Endodermal cell (in vitro differentiated cells): ENCODE measurements around the gene SAMD11. TPM values are rescaled to one million over a fixed set of nuclear protein-coding genes. Genes with fewer than 3 reads are reported as not detected.

Experiments
- DNase-seq: peaks from one replicate; pipeline ENCODE4 v3.0.0-alpha.2; 2017
- H3K27ac ChIP-seq: 2 replicates; pipeline ENCODE4 v1.5.1; 2013; ENCODE audit warnings: mild to moderate bottlenecking, low read depth, low read length, moderate library complexity
- H3K27me3 ChIP-seq: 2 replicates; pipeline ENCODE4 v1.6.1; 2013; ENCODE audit warnings: mild to moderate bottlenecking, low read length, moderate library complexity; ENCODE audit not compliant: insufficient read depth, control insufficient read depth, poor library complexity, severe bottlenecking
- H3K36me3 ChIP-seq: 2 replicates; pipeline ENCODE4 v1.7.0; 2013; ENCODE audit warnings: mild to moderate bottlenecking, low read length, moderate library complexity; ENCODE audit not compliant: control insufficient read depth, insufficient read depth
- H3K4me1 ChIP-seq: one replicate; pipeline ENCODE4 v1.7.0; 2013; ENCODE audit warnings: low read length; ENCODE audit not compliant: control insufficient read depth, insufficient read depth
- H3K4me3 ChIP-seq: 2 replicates; pipeline ENCODE4 v1.5.1; 2013; ENCODE audit warnings: mild to moderate bottlenecking, low read length, moderate library complexity
- H3K9ac ChIP-seq: 2 replicates; pipeline ENCODE4 v1.6.1; 2013; ENCODE audit warnings: mild to moderate bottlenecking, low read length, moderate library complexity; ENCODE audit not compliant: poor library complexity, severe bottlenecking; ENCODE audit errors: extremely low read depth
- H3K9me3 ChIP-seq: 2 replicates; pipeline ENCODE4 v1.6.1; 2013; ENCODE audit warnings: mild to moderate bottlenecking, low read length, moderate library complexity; ENCODE audit not compliant: control insufficient read depth
- H3K27ac Mint-ChIP-seq: 2 replicates; pipeline ENCODE4 v1.8.0; 2020; ENCODE audit warnings: mixed read lengths
- H3K27me3 Mint-ChIP-seq: 2 replicates; pipeline ENCODE4 v1.8.0; 2021; ENCODE audit warnings: mild to moderate bottlenecking, mixed read lengths; ENCODE audit not compliant: insufficient read depth
- H3K36me3 Mint-ChIP-seq: 2 replicates; pipeline ENCODE4 v1.8.0; 2020; ENCODE audit warnings: low read depth, mixed read lengths
- H3K4me1 Mint-ChIP-seq: 2 replicates; pipeline ENCODE4 v1.8.0; 2020; ENCODE audit warnings: mixed read lengths
- H3K4me3 Mint-ChIP-seq: 2 replicates; pipeline ENCODE4 v1.8.0; 2020; ENCODE audit warnings: mild to moderate bottlenecking, moderate library complexity, mixed read lengths
- H3K9me3 Mint-ChIP-seq: 2 replicates; pipeline ENCODE4 v1.8.0; 2020; ENCODE audit warnings: mild to moderate bottlenecking, mixed read lengths
- CTCF ChIP-seq: fragments of 200-600 bp; sonication (generic); conservative IDR thresholded peaks from 2 replicates; pipeline ENCODE4 v1.5.0; 2021; ENCODE audit warnings: antibody characterized with exemption, mild to moderate bottlenecking
- WGBS, 2 experiments: methylation state at CpG; one replicate each; pipeline versions ENCODE4 v1.1.5 to v1.1.7; 2013; ENCODE audit warnings: missing lambda C conversion rate in 2 of 2, mixed read lengths in 1 of 2; ENCODE audit not compliant: insufficient coverage in 1 of 2, insufficient read length in 1 of 2; 5-methylcytosine and 5-hydroxymethylcytosine counted together
- total RNA-seq, 2 donors: library from RNA; stranded (reverse); fragmentation: NEBNext Ultra II Directional in 1 of 2; extraction: Animal tissue kit (Norgen Biotek cat#: 25700) in 1 of 2; gene quantifications; 2 replicates in 1 of 2; 3 replicates in 1 of 2; pipeline ENCODE4 v1.2.1, GENCODE V29; 2021

Gene SAMD11
- total RNA-seq, 2 donors from 2014 or later = 152 to 156 TPM

DNA sequence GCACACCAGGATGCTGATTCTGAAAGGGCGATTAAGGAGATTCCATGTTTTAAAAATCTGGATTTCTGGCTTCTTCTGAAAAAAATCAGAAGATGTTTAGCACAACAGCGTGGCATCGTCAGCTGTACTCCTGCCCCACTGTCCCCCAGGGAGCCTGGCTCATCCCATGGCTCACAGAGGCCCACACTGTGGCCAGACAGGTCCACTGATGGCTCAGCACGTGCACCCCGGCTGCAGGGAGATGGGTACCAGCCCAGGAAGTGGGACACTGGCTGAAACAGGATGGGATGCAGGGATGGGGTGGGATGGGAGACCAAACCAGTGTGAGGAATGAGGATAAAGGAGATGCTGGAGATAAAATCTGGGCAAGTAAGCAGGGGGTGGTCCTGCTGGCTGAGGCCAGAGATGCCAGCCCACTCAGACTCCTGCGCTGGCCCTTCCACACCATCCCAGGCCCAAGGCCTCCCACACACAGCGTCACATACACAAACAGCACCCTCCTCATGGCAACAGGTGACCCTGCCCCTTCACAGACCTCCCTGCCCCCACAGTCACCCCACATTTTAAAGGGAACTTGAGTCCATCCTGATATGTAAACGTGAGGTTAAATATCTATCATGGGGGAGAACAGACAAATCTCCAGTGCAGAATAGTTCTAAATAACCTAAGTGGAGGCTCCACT lies 23.9 kb upstream of the SAMD11 start:
- H3K27ac Mint-ChIP-seq = no peak overlapping the region
- H3K4me3 Mint-ChIP-seq = no peak overlapping the region
- no peak for TF ChIP-seq CTCF
- Histone ChIP-seq H3K4me1 (no peaks in the 10 kb centered on the region), H3K9me3 (no peaks in the 10 kb centered on the region), H3K27me3 (peaks cover 15% of the 10 kb centered on the region), H3K27ac (no peak overlapping the region), H3K9ac (no peak overlapping the region), H3K36me3 (no peaks in the 10 kb centered on the region), H3K4me3 (no peak overlapping the region)
- H3K4me1 Mint-ChIP-seq = peaks cover 12% of the 10 kb centered on the region
- peaks cover 56% of the 10 kb centered on the region for H3K27me3 Mint-ChIP-seq
- no peaks in the 10 kb centered on the region for H3K36me3 Mint-ChIP-seq
- WGBS, 2 experiments = 74 to 91% methylated on average over 3 to 8 of the region's 8 CpGs
- DNase-seq = peak; percentile 16
- H3K9me3 Mint-ChIP-seq = peaks cover 2% of the 10 kb centered on the region

- Mint-ChIP-seq H3K4me1 (peaks cover 7% of the 10 kb centered on the region), H3K27me3 (peaks cover 69% of the 10 kb centered on the region), H3K27ac (no peak overlapping the region), H3K9me3 (peaks cover 2% of the 10 kb centered on the region), H3K4me3 (no peak overlapping the region), H3K36me3 (peaks cover 3% of the 10 kb centered on the region)
- H3K27me3 ChIP-seq = peaks cover 28% of the 10 kb centered on the region
- H3K9me3 ChIP-seq = no peaks in the 10 kb centered on the region
- H3K36me3 ChIP-seq = no peaks in the 10 kb centered on the region
- H3K27ac ChIP-seq = no peak overlapping the region
- peak; percentile 27 for DNase-seq
- H3K4me1 ChIP-seq = no peaks in the 10 kb centered on the region
- H3K4me3 ChIP-seq = no peak overlapping the region
- 90 to 94% methylated on average over 13 to 18 of the region's 18 CpGs for WGBS, 2 experiments
- no peak overlapping the region for H3K9ac ChIP-seq
- no peak for TF ChIP-seq CTCF
Observed at GRCh38 chr1:901108-901859, 22.4 kb upstream of the SAMD11 start.

- no peaks in the 10 kb centered on the region for H3K4me1 ChIP-seq
- DNase-seq = peak; percentile 24
- Mint-ChIP-seq H3K27ac (no peak overlapping the region), H3K4me1 (peaks cover 4% of the 10 kb centered on the region), H3K36me3 (peaks cover 5% of the 10 kb centered on the region), H3K9me3 (peaks cover 2% of the 10 kb centered on the region), H3K4me3 (no peak overlapping the region), H3K27me3 (peaks cover 72% of the 10 kb centered on the region)
- 95 to 97% methylated on average over 18 to 21 of the region's 21 CpGs for WGBS, 2 experiments
- no peak for TF ChIP-seq CTCF
- no peak overlapping the region for H3K4me3 ChIP-seq
- peaks cover 33% of the 10 kb centered on the region for H3K27me3 ChIP-seq
- no peak overlapping the region for H3K27ac ChIP-seq
- H3K36me3 ChIP-seq = no peaks in the 10 kb centered on the region
- no peak overlapping the region for H3K9ac ChIP-seq
- no peaks in the 10 kb centered on the region for H3K9me3 ChIP-seq
Observed at GRCh38 chr1:902802-903201, 20.9 kb upstream of the SAMD11 start.
